A549 (cell line): Measurements from ENCODE around the gene BCLAF1. TPM values are rescaled to one million over a fixed set of nuclear protein-coding genes. Genes with fewer than 3 reads are reported as not detected.
A peak's percentile ranks its signal among the peaks of the same experiment; 100 is the strongest.

Source experiments
- ATAC-seq, 2 experiments: fragments of 200-7000 bp in 1 of 2; fragments of >200 bp in 1 of 2; cut with Nextera tagmentation in 1 of 2; cut with Tn5 transposase in 1 of 2; 3 replicates each; pipeline versions ENCODE4 v1.8.0 to v1.9.1; 2018 to 2020; ENCODE audit warnings: mild to moderate bottlenecking in 1 of 2, moderate library complexity in 1 of 2
- CTCF ChIA-PET: fragments of 300-600 bp; sonication (Branson Sonifier 250); formaldehyde crosslinking; extraction: SDS; loops from one replicate; lab custom pipeline; 2021; ENCODE audit warnings: antibody characterized with exemption, inconsistent platforms; lab: Yijun Ruan, JAX
- POLR2A ChIA-PET: fragments of 350-600 bp; formaldehyde crosslinking; extraction: SDS; loops from one replicate; lab custom pipeline; 2021; ENCODE audit warnings: antibody characterized with exemption, inconsistent platforms; lab: Yijun Ruan, JAX
- DNase-seq, 2 experiments: peaks; one replicate each; pipeline versions ENCODE4 v3.0.0 to v3.0.0-alpha.2; 2011 to 2016; ENCODE audit warnings: low read depth in 1 of 2, low spot score in 1 of 2
- FAIRE-seq: peaks from 2 replicates; lab custom pipeline; 2011; peaks lifted over from hg19 to GRCh38; lab: Jason Lieb, UNC
- H3K27ac ChIP-seq, 2 experiments: fragments of >200 bp; sonication (Bioruptor Twin); formaldehyde crosslinking; 3 replicates each; pipeline ENCODE4 v1.5.1; 2016 to 2017
- H3K4me1 ChIP-seq: fragments of >200 bp; sonication (Bioruptor Twin); formaldehyde crosslinking; 3 replicates; pipeline ENCODE4 v1.6.1; 2016
- H3K4me2 ChIP-seq: fragments of >200 bp; sonication (Bioruptor Twin); formaldehyde crosslinking; 3 replicates; pipeline ENCODE4 v1.6.1; 2016
- H3K4me3 ChIP-seq: fragments of >200 bp; sonication (Bioruptor Twin); formaldehyde crosslinking; 3 replicates; pipeline ENCODE4 v1.5.1; 2016
- H3K9me3 ChIP-seq: fragments of >200 bp; sonication (Bioruptor Twin); formaldehyde crosslinking; 3 replicates; pipeline ENCODE4 v1.6.1; 2016
- ATOH8 ChIP-seq: fragments of 250-450 bp; sonication (Bioruptor Pico); IDR thresholded peaks from 2 replicates; pipeline ENCODE4 v1.5.0; 2020; ENCODE audit warnings: low read depth, mild to moderate bottlenecking, moderate library complexity
- BHLHE40 ChIP-seq: IDR thresholded peaks from 2 replicates; pipeline ENCODE4 v1.6.1; 2012; ENCODE audit warnings: low read depth, low read length, inconsistent platforms
- CEBPB ChIP-seq, 2 experiments: fragments of >200 bp in 1 of 2; sonication (Bioruptor Twin) in 1 of 2; formaldehyde crosslinking in 1 of 2; IDR thresholded peaks; 2 replicates each; pipeline ENCODE4 v1.6.1; 2012 to 2016
- CHD2 ChIP-seq: fragments of 150-350 bp; IDR thresholded peaks from 2 replicates; pipeline ENCODE4 v1.6.1; 2014; ENCODE audit warnings: low read length; ENCODE audit not compliant: partially characterized antibody
- CHD4 ChIP-seq: fragments of 200-600 bp; sonication (generic); IDR thresholded peaks from 2 replicates; pipeline ENCODE4 v1.6.1; 2016; ENCODE audit warnings: antibody characterized with exemption, mild to moderate bottlenecking, borderline replicate concordance
- EHF ChIP-seq: fragments of 250-450 bp; sonication (Bioruptor Pico); IDR thresholded peaks from 2 replicates; pipeline ENCODE4 v1.5.0; 2020; ENCODE audit warnings: mild to moderate bottlenecking
- EP300 ChIP-seq, 2 experiments: fragments of >200 bp; sonication (Bioruptor Twin); formaldehyde crosslinking; IDR thresholded peaks; 2 replicates in 1 of 2; 3 replicates in 1 of 2; pipeline ENCODE4 v1.6.1; 2016 to 2017
- FOXS1 ChIP-seq: fragments of 250-450 bp; sonication (Bioruptor Pico); IDR thresholded peaks from 2 replicates; pipeline ENCODE4 v1.5.0; 2020; ENCODE audit warnings: mild to moderate bottlenecking, moderate library complexity
- GATA3 ChIP-seq: IDR thresholded peaks from 2 replicates; pipeline ENCODE4 v1.6.1; 2012; ENCODE audit warnings: borderline replicate concordance
- HES2 ChIP-seq: fragments of >200 bp; sonication (Bioruptor Twin); formaldehyde crosslinking; IDR thresholded peaks from 2 replicates; pipeline ENCODE4 v1.6.1; 2016
- HEYL ChIP-seq: fragments of 250-450 bp; sonication (Bioruptor Pico); IDR thresholded peaks from 2 replicates; pipeline ENCODE4 v1.8.0; 2021; ENCODE audit warnings: mild to moderate bottlenecking, moderate library complexity
- HOXA7 ChIP-seq: fragments of 250-450 bp; sonication (Bioruptor Pico); IDR thresholded peaks from 2 replicates; pipeline ENCODE4 v1.5.0; 2020; ENCODE audit warnings: mild to moderate bottlenecking, moderate library complexity
- HOXB13 ChIP-seq: fragments of 250-450 bp; sonication (Bioruptor Pico); IDR thresholded peaks from 2 replicates; pipeline ENCODE4 v1.5.0; 2020; ENCODE audit warnings: low read depth, mild to moderate bottlenecking, moderate library complexity
- JUNB ChIP-seq: fragments of >200 bp; sonication (Bioruptor Twin); formaldehyde crosslinking; IDR thresholded peaks from 2 replicates; pipeline ENCODE4 v1.6.1; 2016
- MAX ChIP-seq: IDR thresholded peaks from 2 replicates; pipeline ENCODE4 v1.6.1; 2012
- MAZ ChIP-seq: fragments of 150-350 bp; IDR thresholded peaks from 2 replicates; pipeline ENCODE4 v1.6.1; 2014; ENCODE audit warnings: antibody characterized with exemption, low read depth, low read length, borderline replicate concordance
- PHF8 ChIP-seq: fragments of 200-600 bp; sonication (generic); IDR thresholded peaks from 2 replicates; pipeline ENCODE4 v1.6.1; 2016; ENCODE audit warnings: low read depth, mild to moderate bottlenecking, antibody characterized with exemption, moderate library complexity, borderline replicate concordance
- POLR2A ChIP-seq: IDR thresholded peaks from 2 replicates; pipeline ENCODE4 v1.6.1; 2012; ENCODE audit warnings: mild to moderate bottlenecking, low read length
- POLR2AphosphoS2 ChIP-seq: conservative IDR thresholded peaks from 2 replicates; pipeline ENCODE4 v1.6.1; 2012; ENCODE audit warnings: low read length, improper control_type of control experiment, inconsistent platforms
- RARB ChIP-seq: fragments of 250-450 bp; sonication (Bioruptor Pico); IDR thresholded peaks from 2 replicates; pipeline ENCODE4 v1.8.0; 2021; ENCODE audit warnings: mild to moderate bottlenecking, moderate library complexity
- RNF2 ChIP-seq: fragments of 200-600 bp; sonication (generic); IDR thresholded peaks from 2 replicates; pipeline ENCODE4 v1.6.1; 2016; ENCODE audit warnings: low read depth, mild to moderate bottlenecking, antibody characterized with exemption, moderate library complexity, borderline replicate concordance
- SREBF2 ChIP-seq: fragments of 450-650 bp; IDR thresholded peaks from 2 replicates; pipeline ENCODE4 v1.6.1; 2014; ENCODE audit warnings: mild to moderate bottlenecking, moderate library complexity
- ZC3H11A ChIP-seq: fragments of 450-650 bp; IDR thresholded peaks from 2 replicates; pipeline ENCODE4 v1.6.1; 2014; ENCODE audit warnings: antibody characterized with exemption, mild to moderate bottlenecking
- ZFP36 ChIP-seq: fragments of 450-650 bp; IDR thresholded peaks from 2 replicates; pipeline ENCODE4 v1.6.1; 2014; ENCODE audit warnings: borderline replicate concordance; ENCODE audit not compliant: partially characterized antibody
- WGBS: methylation state at CpG from one replicate; pipeline ENCODE4 v1.1.6; 2017; ENCODE audit errors: missing lambda C conversion rate; 5-methylcytosine and 5-hydroxymethylcytosine counted together
- polyA plus RNA-seq, 4 experiments: library from polyadenylated mRNA; depleted of rRNA in 3 of 4; stranded (reverse); fragments of >200 nt; fragmentation: RNase III in 1 of 4; extraction: RNeasy Plus Mini Kit Qiagen cat#74134 plus additional on column Dnase treatment in 1 of 4; gene quantifications; 2 replicates in 3 of 4; 3 replicates in 1 of 4; pipeline ENCODE4 v1.2.3, GENCODE V29; 2011 to 2017
- TF ChIP-seq, protein P1 (sequence below): fragments of 450-650 bp; IDR thresholded peaks from 2 replicates; pipeline ENCODE4 v1.6.1; 2014; ENCODE audit warnings: antibody characterized with exemption
- TF ChIP-seq, protein P2 (sequence below): fragments of 200-600 bp; sonication (generic); IDR thresholded peaks from 2 replicates; pipeline ENCODE4 v1.6.1; 2016; ENCODE audit warnings: antibody characterized with exemption, mild to moderate bottlenecking, moderate library complexity
- TF ChIP-seq, protein P3 (sequence below): fragments of 150-350 bp; IDR thresholded peaks from 2 replicates; pipeline ENCODE4 v1.6.1; 2014; ENCODE audit warnings: low read depth, mild to moderate bottlenecking, low read length
- TF ChIP-seq, protein P4 (sequence below): IDR thresholded peaks from 2 replicates; pipeline ENCODE4 v1.6.1; 2012; ENCODE audit warnings: low read depth, borderline replicate concordance

BCLAF1 gene
- polyA plus RNA-seq, 2 of the 4 experiments (the other 2 are of a cell fraction), result 96.0 to 122 TPM

- TF ChIP-seq CHD2 (no peak), GATA3 (no peak), CHD4 (no peak), ZC3H11A (no peak), RNF2 (no peak), PHF8 (no peak), HOXA7 (CRISPR knock-in tag) (no peak), RARB (no peak)
- TF ChIP-seq, protein P1, sequence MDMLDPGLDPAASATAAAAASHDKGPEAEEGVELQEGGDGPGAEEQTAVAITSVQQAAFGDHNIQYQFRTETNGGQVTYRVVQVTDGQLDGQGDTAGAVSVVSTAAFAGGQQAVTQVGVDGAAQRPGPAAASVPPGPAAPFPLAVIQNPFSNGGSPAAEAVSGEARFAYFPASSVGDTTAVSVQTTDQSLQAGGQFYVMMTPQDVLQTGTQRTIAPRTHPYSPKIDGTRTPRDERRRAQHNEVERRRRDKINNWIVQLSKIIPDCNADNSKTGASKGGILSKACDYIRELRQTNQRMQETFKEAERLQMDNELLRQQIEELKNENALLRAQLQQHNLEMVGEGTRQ, result no peak
- TF ChIP-seq, protein P2, sequence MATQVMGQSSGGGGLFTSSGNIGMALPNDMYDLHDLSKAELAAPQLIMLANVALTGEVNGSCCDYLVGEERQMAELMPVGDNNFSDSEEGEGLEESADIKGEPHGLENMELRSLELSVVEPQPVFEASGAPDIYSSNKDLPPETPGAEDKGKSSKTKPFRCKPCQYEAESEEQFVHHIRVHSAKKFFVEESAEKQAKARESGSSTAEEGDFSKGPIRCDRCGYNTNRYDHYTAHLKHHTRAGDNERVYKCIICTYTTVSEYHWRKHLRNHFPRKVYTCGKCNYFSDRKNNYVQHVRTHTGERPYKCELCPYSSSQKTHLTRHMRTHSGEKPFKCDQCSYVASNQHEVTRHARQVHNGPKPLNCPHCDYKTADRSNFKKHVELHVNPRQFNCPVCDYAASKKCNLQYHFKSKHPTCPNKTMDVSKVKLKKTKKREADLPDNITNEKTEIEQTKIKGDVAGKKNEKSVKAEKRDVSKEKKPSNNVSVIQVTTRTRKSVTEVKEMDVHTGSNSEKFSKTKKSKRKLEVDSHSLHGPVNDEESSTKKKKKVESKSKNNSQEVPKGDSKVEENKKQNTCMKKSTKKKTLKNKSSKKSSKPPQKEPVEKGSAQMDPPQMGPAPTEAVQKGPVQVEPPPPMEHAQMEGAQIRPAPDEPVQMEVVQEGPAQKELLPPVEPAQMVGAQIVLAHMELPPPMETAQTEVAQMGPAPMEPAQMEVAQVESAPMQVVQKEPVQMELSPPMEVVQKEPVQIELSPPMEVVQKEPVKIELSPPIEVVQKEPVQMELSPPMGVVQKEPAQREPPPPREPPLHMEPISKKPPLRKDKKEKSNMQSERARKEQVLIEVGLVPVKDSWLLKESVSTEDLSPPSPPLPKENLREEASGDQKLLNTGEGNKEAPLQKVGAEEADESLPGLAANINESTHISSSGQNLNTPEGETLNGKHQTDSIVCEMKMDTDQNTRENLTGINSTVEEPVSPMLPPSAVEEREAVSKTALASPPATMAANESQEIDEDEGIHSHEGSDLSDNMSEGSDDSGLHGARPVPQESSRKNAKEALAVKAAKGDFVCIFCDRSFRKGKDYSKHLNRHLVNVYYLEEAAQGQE, result no peak
Observed at GRCh38 chr6:136334465-136334846, 44.8 kb upstream of the BCLAF1 start (continued).

DNA sequence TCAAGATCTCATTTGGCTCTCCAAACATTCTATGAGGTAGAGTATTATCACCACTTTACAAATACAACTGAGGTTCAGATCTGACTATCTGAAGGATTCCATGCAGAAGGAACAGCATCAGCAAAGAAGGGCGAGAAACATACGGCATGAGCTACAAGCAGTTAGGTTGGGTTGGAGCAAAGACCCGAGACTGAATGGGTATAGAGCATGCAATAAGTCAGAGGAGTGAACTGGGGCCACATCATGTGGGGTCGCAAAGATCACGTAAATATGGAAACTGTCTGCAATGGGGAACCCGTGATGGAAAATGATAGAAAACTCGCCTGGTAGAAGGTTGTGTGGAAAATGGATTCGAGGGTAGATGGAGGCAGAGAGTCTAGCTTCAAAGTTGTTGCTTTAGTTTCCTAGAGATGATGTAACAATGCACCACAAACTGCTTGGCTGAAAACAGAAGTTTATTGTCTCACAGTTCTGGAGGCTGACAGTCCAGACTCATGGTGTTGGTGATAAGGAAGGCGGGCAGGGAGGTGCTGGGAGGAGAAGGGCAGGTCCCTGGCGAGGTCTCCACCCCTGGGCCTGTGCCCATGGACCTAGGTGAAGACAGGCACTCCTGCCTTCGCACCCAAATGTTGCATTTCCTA, 44.3 kb upstream of the BCLAF1 start:
- no peak overlapping the region for H3K27ac ChIP-seq
- TF ChIP-seq HEYL, result no peak
- TF ChIP-seq CEBPB (IDR thresholded peaks at IDR 0.05), result no peak
- TF ChIP-seq, protein P2, result no peak
- no peak for TF ChIP-seq HOXB13 (CRISPR knock-in tag)
- TF ChIP-seq JUNB, result no peak
- TF ChIP-seq MAZ, result no peak
- no peak for TF ChIP-seq EP300 (IDR thresholded peaks at IDR 0.05)
- TF ChIP-seq EHF, result no peak
- no peak for TF ChIP-seq FOXS1
- TF ChIP-seq POLR2AphosphoS2, result no peak
- TF ChIP-seq ATOH8 (CRISPR knock-in tag), result no peak
- no peak for TF ChIP-seq POLR2A
- TF ChIP-seq MAX, result no peak
- TF ChIP-seq SREBF2, result no peak
- TF ChIP-seq ZFP36, result no peak
- TF ChIP-seq, protein P3, sequence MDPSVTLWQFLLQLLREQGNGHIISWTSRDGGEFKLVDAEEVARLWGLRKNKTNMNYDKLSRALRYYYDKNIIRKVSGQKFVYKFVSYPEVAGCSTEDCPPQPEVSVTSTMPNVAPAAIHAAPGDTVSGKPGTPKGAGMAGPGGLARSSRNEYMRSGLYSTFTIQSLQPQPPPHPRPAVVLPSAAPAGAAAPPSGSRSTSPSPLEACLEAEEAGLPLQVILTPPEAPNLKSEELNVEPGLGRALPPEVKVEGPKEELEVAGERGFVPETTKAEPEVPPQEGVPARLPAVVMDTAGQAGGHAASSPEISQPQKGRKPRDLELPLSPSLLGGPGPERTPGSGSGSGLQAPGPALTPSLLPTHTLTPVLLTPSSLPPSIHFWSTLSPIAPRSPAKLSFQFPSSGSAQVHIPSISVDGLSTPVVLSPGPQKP, result no peak
- TF ChIP-seq, protein P4, sequence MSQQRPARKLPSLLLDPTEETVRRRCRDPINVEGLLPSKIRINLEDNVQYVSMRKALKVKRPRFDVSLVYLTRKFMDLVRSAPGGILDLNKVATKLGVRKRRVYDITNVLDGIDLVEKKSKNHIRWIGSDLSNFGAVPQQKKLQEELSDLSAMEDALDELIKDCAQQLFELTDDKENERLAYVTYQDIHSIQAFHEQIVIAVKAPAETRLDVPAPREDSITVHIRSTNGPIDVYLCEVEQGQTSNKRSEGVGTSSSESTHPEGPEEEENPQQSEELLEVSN, result no peak
- no peak for TF ChIP-seq BHLHE40
- TF ChIP-seq HES2, result no peak
- TF ChIP-seq, all 56 proteins: peak for 0
- H3K4me2 ChIP-seq, result no peak overlapping the region
- WGBS, result 82% methylated on average over 10 of the region's 11 CpGs
- DNase-seq (no peak), ATAC-seq (peak in 1 of 2 experiments; percentile 16; a peak in 3 of 6 replicates), FAIRE-seq (no peak)
- H3K9me3 ChIP-seq, result no peaks in the 10 kb centered on the region
- no peaks in the 10 kb centered on the region for H3K4me1 ChIP-seq
- ChIA-PET CTCF (interaction anchor here (1.1 to 1.7 kb wide), 3 partner anchors 17 to 216 kb away, joined by 3 to 4 read pairs (median 3); partner anchors contain the start of gene MAP7), POLR2A (no interaction called here)
- H3K4me3 ChIP-seq, result no peak overlapping the region
